ENCODE data around the gene NXNL1.
A peak's percentile ranks its signal among the peaks of the same experiment; 100 is the strongest.

NXNL1 gene

GRCh38 chr19:17455308-17456123, 5.2 kb downstream of the NXNL1 start:
- no peak for DNase-seq

DNA sequence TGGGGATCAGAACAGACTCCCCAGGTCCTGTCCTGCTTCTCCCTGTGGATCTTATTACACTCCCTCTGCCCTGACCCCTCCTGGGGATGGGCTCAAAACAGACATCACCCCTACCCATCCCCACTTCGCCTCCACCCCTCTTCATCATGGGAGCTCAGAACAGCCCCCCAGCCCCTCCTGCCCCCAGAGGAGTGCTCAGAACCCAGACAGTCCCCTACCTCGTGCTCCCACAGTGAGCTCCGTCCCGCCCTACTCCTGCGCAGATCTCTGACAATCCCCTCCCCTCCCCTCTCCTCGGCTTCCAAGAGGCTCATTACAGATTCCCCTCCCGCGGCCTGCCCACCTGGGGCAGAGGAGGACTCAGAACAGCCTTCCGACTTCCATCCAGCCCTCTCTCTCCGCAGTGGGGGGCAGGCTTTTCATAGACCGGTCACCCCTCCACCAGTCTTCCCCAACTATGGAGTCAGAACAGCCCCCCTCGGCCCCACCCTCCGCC, 6.1 kb downstream of the NXNL1 start:
- DNase-seq = no peak

- no peak for DNase-seq
Measured at GRCh38 chr19:17451820-17452219, 8.9 kb downstream of the NXNL1 start.

GRCh38 chr19:17450264-17451075, 10.3 kb downstream of the NXNL1 start:
- peak; percentile 63 for DNase-seq

- peak; percentile 46 for DNase-seq
Measured at GRCh38 chr19:17448131-17448967, 12.4 kb downstream of the NXNL1 start, which contains the start of gene TMEM221. TSS of gene TMEM221 (minus strand) at chr19:17448668. CDS start at chr19:17448462, 206 bp downstream.

GRCh38 chr19:17447704-17448130, 13.0 kb downstream of the NXNL1 start:
- no peak for DNase-seq

DNA sequence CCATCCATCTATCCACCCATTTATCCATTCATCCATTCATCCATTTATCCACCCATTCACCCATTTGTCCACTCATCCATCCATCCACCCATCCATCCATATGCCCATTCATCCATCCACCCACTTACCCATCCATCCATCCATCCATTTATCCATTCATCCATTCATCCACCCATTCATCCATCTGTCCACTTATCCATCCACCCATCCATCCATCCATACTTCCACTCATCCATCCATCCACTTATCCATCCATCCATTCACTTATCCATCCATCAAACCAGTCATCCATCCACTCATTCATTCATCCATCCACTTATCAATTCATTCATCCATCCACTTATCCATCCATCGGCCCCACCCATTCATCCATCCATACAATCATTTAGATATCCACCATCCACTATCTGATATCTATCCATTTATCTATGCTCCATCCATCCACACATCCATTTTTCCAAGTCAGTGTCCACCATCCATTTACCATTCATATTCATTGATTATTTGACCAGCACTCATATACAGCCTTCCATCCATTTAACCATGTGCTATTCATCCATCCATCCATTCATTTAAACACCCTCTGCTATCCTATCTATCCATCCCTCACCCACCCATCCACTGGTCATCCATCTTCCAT, 15.1 kb downstream of the NXNL1 start:
- no peak for DNase-seq

DNA sequence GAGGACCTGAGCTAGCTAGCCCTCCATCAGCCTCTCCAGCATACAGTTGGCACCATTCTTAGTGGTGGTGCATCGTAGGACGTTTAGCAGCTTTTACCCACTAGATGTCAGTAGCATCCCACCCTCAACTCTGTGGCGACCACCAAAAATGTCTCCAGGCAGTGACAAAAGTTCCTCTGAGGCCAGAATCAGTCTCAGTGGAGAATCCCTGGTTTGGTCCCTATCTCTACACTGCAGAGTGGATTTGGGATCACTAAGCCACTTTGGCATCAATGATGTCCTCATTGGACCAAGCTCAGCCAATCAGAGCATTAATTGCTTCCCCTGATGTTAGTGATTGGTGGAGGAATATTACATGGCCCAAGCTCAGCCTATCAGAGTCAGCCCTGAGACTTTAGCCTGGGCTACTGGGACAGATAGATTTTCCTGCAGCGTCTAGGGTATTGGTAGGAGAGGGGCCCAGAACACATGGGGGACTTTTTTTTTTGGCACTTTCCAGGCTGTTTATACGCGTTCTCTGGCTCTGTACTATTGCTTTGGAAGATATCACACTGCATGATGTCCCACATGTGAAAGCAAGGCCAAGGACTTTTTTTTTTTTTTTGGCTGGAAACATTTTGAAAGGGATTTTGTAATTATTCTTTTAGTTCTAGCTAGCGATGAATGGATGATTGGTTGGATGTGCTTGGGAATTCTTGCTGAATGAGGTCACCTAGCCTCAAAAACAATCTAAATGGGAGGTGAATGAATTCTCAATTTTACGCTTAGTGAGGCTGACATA, 19.3 kb downstream of the NXNL1 start:
- peak; percentile 29 for DNase-seq

DNA sequence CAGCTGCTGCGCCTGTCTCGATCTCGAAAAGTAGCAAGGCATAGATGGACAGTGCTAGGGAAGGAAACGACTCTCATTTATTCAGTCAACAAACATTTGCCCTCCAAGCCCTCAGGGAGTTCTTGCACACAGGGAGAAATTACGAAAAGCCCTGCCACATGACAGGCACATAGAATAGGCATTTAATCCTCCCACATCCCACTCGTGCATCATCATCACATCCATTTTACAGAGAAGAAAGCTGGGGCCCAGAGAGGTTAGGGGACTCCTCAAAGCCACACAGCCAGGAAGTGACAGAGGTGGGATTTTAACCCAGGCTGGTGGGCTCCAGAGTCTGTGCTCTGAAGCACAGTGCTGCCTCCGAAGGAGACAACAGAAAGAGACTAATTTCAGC, 23.9 kb downstream of the NXNL1 start:
- no peak for DNase-seq

GRCh38 chr19:17436094-17436873, 24.4 kb downstream of the NXNL1 start:
- DNase-seq = no peak

GRCh38 chr19:17435218-17435617, 25.5 kb downstream of the NXNL1 start:
- no peak for DNase-seq

DNA sequence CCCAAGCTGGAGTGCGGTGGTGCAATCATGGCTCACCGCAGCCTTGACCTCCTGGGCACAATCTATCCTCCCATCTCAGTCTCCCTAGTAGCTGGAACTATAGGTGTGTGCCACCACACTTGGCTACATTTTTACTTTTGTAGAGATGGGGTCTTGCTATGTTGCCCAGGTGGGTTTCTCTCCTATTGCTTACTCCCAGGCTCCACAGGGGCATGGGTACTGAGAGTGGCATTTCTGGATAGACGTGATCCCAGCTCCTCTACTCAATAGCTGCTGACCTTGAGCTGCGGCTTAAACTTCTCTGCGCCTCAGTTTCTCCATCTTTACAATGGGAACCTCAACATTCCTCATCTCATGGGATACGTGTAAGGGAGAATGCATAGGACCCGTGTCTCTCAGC, 29.3 kb downstream of the NXNL1 start:
- DNase-seq = no peak

DNA sequence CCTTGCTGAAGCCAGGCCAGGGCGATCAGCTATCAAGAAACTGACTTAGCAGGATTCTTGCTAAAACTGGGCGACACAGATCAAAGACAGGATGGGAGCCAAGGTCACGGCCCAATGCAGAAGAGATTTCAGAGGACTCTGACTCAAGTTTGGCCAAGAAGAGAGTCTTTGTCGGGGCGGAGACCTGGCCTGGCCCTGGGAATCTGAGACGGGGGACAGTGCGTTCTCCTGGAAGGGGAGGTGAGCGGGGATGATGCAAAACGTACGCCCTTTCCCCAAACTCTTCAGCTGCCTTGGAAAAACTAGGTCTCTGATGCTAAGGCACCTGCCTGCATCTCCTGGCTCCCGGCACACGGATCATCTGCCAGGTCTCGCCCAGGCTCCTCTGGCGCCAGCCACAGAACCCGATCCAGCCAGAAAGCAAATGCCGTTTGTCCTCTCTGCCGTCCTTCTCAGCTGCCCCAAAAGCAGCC, 31.0 kb downstream of the NXNL1 start:
- DNase-seq = no peak

DNA sequence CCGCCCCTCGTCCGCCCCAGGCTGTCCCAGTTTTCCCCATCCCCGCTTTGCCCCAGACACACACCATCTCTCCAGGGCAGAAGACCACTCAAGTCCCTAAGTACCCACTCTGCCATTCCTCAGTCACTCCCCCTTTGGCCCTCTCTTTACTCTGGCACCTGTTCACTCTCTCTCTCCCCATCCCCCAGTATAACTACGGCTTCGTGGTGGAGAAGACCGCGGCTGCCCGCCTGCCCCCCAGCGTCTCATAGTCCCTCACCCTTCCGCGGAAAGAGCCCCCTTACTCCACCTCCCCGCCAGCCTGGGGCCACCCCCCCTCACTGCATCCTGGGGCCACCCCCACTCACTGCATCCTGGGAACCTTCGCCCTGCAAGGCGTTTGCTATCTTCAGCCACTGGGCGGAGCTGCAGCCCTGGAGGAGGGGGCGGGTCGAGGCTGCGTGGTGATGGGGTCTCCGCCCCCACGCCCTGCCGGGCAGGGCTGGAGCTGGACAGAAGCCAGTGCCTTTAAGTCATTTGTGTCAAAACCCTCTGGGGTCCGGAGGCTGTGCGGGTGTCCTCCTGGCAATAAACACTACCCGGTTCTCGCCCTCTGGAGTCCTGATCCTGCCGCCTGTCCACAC, 35.9 kb downstream of the NXNL1 start:
- DNase-seq = peak; percentile 35

GRCh38 chr19:17423429-17424208, 37.1 kb downstream of the NXNL1 start:
- no peak for DNase-seq

DNA sequence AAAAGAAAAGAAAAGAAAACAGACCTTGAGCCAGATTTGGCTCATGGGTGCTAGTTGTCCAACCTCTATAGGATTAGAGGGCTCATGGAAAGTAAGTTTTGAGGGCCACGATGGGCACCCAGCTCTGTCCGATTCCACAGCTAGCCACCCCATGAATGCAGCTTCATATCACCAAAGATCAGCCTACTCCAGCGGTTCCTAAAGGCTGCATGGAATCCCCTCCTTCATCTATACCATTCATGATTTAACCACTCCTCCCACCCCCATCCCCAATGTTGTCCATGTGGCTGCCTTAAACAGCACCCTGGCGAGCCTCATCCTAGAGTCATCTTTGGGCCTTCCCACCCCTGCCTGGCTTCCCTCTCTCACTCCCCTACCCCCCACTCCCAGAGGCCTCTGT, 38.8 kb downstream of the NXNL1 start:
- DNase-seq = no peak

DNA sequence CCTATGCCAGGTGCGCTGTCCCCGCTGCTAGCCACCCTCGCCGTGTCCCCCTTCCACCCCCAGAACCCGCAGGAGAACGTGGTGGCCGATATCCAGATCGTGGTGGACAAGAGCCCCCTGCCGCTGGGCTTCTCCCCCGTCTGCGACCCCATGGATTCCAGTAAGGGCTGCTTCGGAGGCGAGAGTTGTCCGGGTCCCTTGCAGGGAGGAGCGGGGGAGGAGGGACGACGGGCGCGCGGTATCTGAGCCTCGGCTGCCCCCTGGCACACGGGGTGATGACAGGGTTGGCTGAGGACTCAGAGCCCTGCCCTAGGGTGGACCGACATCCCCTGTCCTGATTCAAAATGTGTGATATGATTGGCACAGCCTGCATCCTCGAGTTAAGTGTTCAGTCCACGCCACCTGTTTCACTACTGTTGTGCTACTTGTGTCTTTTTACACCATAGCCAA, 40.2 kb downstream of the NXNL1 start:
- DNase-seq = peak; percentile 69

GRCh38 chr19:17419621-17420474, 40.9 kb downstream of the NXNL1 start, which contains the start of gene MVB12A:
TSS of gene MVB12A (plus strand) at chr19:17420047. CDS start at chr19:17420136, 89 bp downstream.
- DNase-seq = peak; percentile 99

Measured in RPMI8226 (cell line).